OCI-LY3 (cell line): ENCODE measurements around the gene NINJ1.

Experiments used
- H2AFZ ChIP-seq: fragments of 200-600, 300-600 bp; shearing (Covaris generic); 2 replicates; pipeline ENCODE4 v1.6.0; 2014; ENCODE audit warnings: antibody characterized with exemption, low read depth, low read length
- H3K27ac ChIP-seq: fragments of 200-600, 300-600 bp; sonication (generic); 2 replicates; pipeline ENCODE4 v1.5.1; 2014; ENCODE audit warnings: mild to moderate bottlenecking, low read length, moderate library complexity, mixed read lengths
- H3K27me3 ChIP-seq: fragments of 200-600, 300-600 bp; sonication (generic); 2 replicates; pipeline ENCODE4 v1.6.1; 2014; ENCODE audit warnings: low read depth, low read length, mixed read lengths
- H3K36me3 ChIP-seq: fragments of 200-600, 300-600 bp; sonication (generic); replicated peaks from 2 replicates; pipeline ENCODE3; 2014; ENCODE audit warnings: low read depth, low read length, mixed read lengths
- H3K4me1 ChIP-seq: fragments of 300-600, 200-600 bp; sonication (generic); 2 replicates; pipeline ENCODE4 v1.6.1; 2014; ENCODE audit warnings: low read length, mixed read lengths
- H3K4me2 ChIP-seq: fragments of 200-600, 300-600 bp; sonication (generic); 2 replicates; pipeline ENCODE4 v1.6.1; 2014; ENCODE audit warnings: low read length, mixed read lengths
- H3K4me3 ChIP-seq: fragments of 300-600, 200-600 bp; sonication (generic); 2 replicates; pipeline ENCODE4 v1.5.1; 2014; ENCODE audit warnings: antibody characterized with exemption, mild to moderate bottlenecking, low read length, moderate library complexity
- H3K79me2 ChIP-seq: fragments of 300-600, 200-600 bp; shearing (Covaris generic); 2 replicates; pipeline ENCODE4 v1.6.1; 2014; ENCODE audit warnings: mild to moderate bottlenecking, low read length, mixed read lengths
- H3K9ac ChIP-seq: fragments of 300-600, 200-600 bp; shearing (Covaris generic); 2 replicates; pipeline ENCODE4 v1.6.0; 2014; ENCODE audit warnings: mild to moderate bottlenecking, low read length, moderate library complexity
- H3K9me3 ChIP-seq: fragments of 200-600, 300-600 bp; shearing (Covaris generic); 2 replicates; pipeline ENCODE4 v1.6.1; 2014; ENCODE audit warnings: low read length, mixed read lengths; ENCODE audit not compliant: insufficient read depth
- H4K20me1 ChIP-seq: fragments of 200-600, 300-600 bp; sonication (generic); 2 replicates; pipeline ENCODE4 v1.6.1; 2016; ENCODE audit warnings: low read length, mixed read lengths; ENCODE audit not compliant: insufficient read depth
- EZH2phosphoT487 ChIP-seq: fragments of 200-600 bp; shearing (Covaris generic); IDR thresholded peaks from 2 replicates; pipeline ENCODE4 v1.6.1; 2018; ENCODE audit warnings: antibody characterized with exemption, mixed run types, low read depth
- TF ChIP-seq, protein P1 (sequence below): fragments of 200-600, 300-600 bp; sonication (generic); IDR thresholded peaks from 2 replicates; pipeline ENCODE4 v1.5.1; 2014; ENCODE audit warnings: antibody characterized with exemption, low read length, low read depth

NINJ1 gene

DNA sequence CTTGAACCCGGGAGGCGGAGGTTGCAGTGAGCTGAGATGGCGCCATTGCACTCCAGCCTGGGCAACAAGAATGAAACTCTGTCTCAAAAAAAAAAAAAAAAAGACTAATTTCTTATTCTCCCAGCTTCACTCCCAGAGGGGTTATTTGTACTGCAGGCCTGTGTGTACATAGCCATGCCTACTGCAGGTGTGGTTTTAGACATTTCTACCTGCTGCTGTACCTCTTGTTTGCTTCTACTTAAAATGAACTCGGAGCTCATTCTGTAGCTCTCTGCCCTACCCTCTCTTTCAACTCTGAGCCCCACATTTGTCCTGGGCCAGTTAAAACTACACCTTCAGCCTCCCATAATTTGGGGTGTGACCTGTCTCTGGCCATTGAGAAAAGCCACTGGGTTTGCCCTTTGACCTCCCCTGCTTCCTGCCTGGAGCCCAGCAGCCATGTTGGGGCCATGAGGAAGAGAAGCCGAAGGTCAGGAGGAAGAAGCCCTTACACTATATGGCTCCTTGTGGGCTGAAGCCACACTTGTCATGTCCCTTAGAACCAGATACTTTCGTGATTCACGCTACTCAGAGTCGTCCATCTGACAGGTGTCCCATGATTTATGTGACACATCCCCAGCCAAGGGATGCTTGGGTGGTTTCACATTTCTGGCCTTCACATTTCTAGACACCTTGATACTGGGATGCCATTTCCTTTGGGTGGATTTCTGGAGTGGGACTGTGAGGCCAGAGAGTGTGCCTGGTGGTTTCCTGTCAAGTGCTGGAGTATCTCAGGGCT lies 47.4 kb downstream of the NINJ1 start:
- H3K27me3 ChIP-seq = no peaks in the 10 kb centered on the region
- no peak overlapping the region for H2AFZ ChIP-seq
- no peak overlapping the region for H3K27ac ChIP-seq
- H3K4me1 ChIP-seq = peaks cover 9% of the 10 kb centered on the region
- H3K79me2 ChIP-seq = no peaks in the 10 kb centered on the region
- H3K9me3 ChIP-seq = peaks cover 9% of the 10 kb centered on the region
- H4K20me1 ChIP-seq = no peaks in the 10 kb centered on the region
- H3K4me2 ChIP-seq = no peak overlapping the region
- TF ChIP-seq, protein P1, sequence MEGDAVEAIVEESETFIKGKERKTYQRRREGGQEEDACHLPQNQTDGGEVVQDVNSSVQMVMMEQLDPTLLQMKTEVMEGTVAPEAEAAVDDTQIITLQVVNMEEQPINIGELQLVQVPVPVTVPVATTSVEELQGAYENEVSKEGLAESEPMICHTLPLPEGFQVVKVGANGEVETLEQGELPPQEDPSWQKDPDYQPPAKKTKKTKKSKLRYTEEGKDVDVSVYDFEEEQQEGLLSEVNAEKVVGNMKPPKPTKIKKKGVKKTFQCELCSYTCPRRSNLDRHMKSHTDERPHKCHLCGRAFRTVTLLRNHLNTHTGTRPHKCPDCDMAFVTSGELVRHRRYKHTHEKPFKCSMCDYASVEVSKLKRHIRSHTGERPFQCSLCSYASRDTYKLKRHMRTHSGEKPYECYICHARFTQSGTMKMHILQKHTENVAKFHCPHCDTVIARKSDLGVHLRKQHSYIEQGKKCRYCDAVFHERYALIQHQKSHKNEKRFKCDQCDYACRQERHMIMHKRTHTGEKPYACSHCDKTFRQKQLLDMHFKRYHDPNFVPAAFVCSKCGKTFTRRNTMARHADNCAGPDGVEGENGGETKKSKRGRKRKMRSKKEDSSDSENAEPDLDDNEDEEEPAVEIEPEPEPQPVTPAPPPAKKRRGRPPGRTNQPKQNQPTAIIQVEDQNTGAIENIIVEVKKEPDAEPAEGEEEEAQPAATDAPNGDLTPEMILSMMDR = no peak
- no peak for TF ChIP-seq EZH2phosphoT487
- H3K9ac ChIP-seq = no peak overlapping the region
- H3K4me3 ChIP-seq = no peak overlapping the region
- H3K36me3 ChIP-seq = peaks cover 17% of the 10 kb centered on the region

DNA sequence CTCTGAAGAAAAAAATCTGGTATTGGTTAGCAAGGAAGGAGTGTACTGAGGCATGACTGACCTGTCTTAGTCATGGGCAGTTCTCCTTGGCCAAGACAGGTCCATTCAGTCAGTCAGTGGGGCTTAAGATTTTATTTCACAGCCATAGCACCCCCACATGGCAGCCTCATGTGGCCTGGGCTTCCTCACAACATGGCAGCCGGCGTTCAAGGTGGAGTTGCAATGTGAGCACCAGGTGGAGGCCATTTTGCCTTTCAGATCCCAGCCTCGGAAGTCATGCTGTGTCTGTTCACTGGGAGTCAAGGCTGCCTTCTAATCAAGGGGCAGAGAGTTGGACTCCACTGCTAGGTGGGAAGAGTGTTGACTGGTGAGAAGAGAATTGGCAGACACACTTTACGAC lies 48.4 kb downstream of the NINJ1 start:
- no peak overlapping the region for H3K9ac ChIP-seq
- peaks cover 11% of the 10 kb centered on the region for H3K36me3 ChIP-seq
- no peak overlapping the region for H3K4me3 ChIP-seq
- H3K79me2 ChIP-seq = no peaks in the 10 kb centered on the region
- TF ChIP-seq EZH2phosphoT487 = no peak
- TF ChIP-seq, protein P1 = no peak
- H2AFZ ChIP-seq = no peak overlapping the region
- H3K9me3 ChIP-seq = no peaks in the 10 kb centered on the region
- H3K27ac ChIP-seq = no peak overlapping the region
- no peaks in the 10 kb centered on the region; the same call in 1 of the 2 replicates for H3K4me1 ChIP-seq
- no peaks in the 10 kb centered on the region for H4K20me1 ChIP-seq
- no peaks in the 10 kb centered on the region for H3K27me3 ChIP-seq
- H3K4me2 ChIP-seq = no peak overlapping the region

DNA sequence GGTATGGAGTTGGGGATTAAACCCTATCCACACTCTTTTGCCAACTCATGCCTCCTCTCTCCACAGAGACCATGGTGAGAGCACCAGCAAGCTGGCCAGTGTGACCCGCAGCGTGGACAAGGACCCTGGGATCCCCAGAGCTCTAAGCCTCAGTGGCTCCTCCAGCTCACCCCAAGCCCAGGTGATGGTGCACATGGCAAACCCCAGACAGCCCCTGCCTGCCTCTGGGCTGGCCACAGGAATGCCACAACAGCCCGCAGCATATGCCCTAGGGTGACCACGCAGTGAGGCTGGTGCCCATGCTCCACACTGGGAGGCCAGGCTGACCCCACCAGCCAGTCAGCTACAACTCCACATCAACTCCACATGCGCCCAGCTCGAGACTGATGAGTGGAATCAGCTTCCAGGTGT lies 49.6 kb downstream of the NINJ1 start:
- peaks cover 11% of the 10 kb centered on the region for H3K36me3 ChIP-seq
- no peaks in the 10 kb centered on the region for H3K79me2 ChIP-seq
- no peaks in the 10 kb centered on the region for H3K27me3 ChIP-seq
- H2AFZ ChIP-seq = no peak overlapping the region
- H3K4me3 ChIP-seq = no peak overlapping the region
- H3K4me2 ChIP-seq = no peak overlapping the region
- no peaks in the 10 kb centered on the region for H3K4me1 ChIP-seq
- no peak overlapping the region for H3K27ac ChIP-seq
- no peak for TF ChIP-seq EZH2phosphoT487
- TF ChIP-seq, protein P1 = no peak
- H3K9ac ChIP-seq = no peak overlapping the region
- no peaks in the 10 kb centered on the region for H3K9me3 ChIP-seq
- H4K20me1 ChIP-seq = no peaks in the 10 kb centered on the region

DNA sequence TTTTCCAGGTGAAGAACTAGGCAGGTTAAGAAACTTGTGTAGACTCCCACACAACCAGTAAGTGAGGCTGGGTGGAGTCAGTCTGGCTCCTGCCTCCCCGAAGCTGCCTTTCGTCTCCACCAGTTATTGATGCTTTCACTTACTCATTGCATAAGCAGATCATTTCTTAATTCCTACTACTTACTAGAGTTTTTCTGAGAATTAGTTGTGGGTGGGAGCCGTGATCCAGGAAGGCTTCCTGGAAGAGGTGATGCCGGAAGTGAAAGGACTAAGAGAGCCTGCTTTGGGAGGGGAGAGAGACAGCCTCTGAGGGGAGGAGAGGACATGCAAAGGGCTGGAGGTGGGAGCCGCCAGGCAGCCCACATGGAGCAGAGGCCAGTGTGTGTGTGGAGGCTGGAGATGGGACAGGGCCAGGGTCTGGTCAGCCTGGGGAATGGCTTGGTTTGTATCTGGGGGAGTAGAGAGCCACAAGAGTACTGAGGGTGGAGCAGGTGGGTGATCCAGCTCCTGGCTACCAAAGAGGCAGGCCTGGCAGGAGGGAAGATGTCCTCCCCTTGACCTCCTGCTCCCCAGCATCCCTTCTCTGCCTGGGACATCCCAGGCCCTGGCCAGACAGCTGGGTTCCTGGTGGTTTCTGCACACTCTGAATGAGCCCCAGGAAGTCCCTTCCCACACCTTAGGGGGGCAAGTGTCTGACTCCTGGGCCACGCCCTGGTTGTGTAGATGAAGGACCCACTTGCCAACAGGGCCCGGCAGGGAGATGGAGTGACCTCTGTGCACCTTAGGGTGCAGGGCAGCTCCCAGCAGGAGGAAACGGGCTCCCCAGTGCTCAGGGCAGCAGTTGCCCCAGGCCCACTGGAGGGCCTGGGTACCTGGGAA lies 50.2 kb downstream of the NINJ1 start:
- Histone ChIP-seq H3K4me1 (no peaks in the 10 kb centered on the region), H2AFZ (no peak overlapping the region), H3K9ac (no peak overlapping the region), H4K20me1 (no peaks in the 10 kb centered on the region), H3K36me3 (peaks cover 11% of the 10 kb centered on the region), H3K4me3 (no peak overlapping the region), H3K9me3 (no peaks in the 10 kb centered on the region), H3K4me2 (no peak overlapping the region), H3K79me2 (no peaks in the 10 kb centered on the region), H3K27me3 (no peaks in the 10 kb centered on the region), H3K27ac (no peak overlapping the region)
- TF ChIP-seq, protein P1 = no peak
- TF ChIP-seq EZH2phosphoT487 = no peak
